Measurements from ENCODE around the gene TMEM79. TPM values are rescaled to one million over a fixed set of nuclear protein-coding genes. Genes with fewer than 3 reads are reported as not detected.

TMEM79 gene
- polyA plus RNA-seq, 1 donor (not counting 4 experiments of a cell fraction or from before 2014, with no cell fraction given): 14.2 TPM

DNA sequence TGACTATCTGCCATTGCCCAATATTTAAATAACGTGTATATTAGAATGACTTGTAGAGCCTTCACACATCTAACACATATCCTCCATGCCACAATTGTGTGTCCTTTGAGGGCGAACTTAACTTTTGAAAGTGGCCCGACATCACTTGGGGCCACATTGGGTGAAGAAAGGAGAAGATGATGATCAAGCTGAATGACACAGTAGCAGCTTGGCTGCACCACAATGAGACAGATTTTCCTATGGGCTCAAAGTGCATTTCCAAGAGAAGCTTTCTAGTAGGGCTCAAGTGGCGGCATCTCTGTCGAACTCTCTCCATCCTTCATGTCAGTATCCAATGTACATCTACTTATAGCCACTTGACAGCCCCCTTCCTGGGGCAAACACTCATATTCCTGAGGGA lies 45.9 kb upstream of the TMEM79 start:
- Histone ChIP-seq H4K20me1 (ENCODE audit: control insufficient read depth, extremely low read depth, insufficient read depth, low read length) (no peaks in the 10 kb centered on the region), H2AFZ (ENCODE audit: control insufficient read depth, low read length) (no peak overlapping the region), H3K9me1 (ENCODE audit: control insufficient read depth, extremely low read depth, insufficient read depth, low read length) (no peaks in the 10 kb centered on the region), H3K9ac (ENCODE audit: control insufficient read depth, extremely low read depth, insufficient read depth, low read length) (no peak overlapping the region), H3K79me2 (ENCODE audit: control insufficient read depth, insufficient read depth, low read length) (no peaks in the 10 kb centered on the region), H3K4me2 (ENCODE audit: control insufficient read depth, extremely low read depth, insufficient read depth, low read depth, low read length) (no peak overlapping the region), H3K27ac (ENCODE audit: control insufficient read depth, insufficient read depth, low read length) (no peak overlapping the region), H3K9me3 (ENCODE audit: control insufficient read depth, low read depth, low read length) (no peaks in the 10 kb centered on the region), H3K27me3 (ENCODE audit: control insufficient read depth, extremely low read depth, insufficient read depth, low read length) (no peaks in the 10 kb centered on the region), H3K36me3 (ENCODE audit: control insufficient read depth in 2 of 2, extremely low read depth in 1 of 2, insufficient read depth in 2 of 2, low read length in 2 of 2) (peaks cover 4 to 11% of the 10 kb centered on the region in 2 experiments), H3K4me3 (ENCODE audit: control insufficient read depth in 2 of 3, extremely low read depth in 1 of 3, insufficient read depth in 2 of 3, low read depth in 1 of 3, low read length in 3 of 3) (no peak overlapping the region), H3K4me1 (ENCODE audit: control insufficient read depth, extremely low read depth, insufficient read depth, low read length) (peaks cover 27% of the 10 kb centered on the region)
- dilution Hi-C loops (cut with MboI; ENCODE audit: extremely low pct_ligation_motif_present, low sequenced_read_pairs): no loop called here
- DNase-seq (ENCODE audit: low read depth, low spot score): no peak
- no peak for FAIRE-seq
- no peak for TF ChIP-seq EZH2 (IDR thresholded peaks at IDR 0.05; ENCODE audit: low read length)

DNA sequence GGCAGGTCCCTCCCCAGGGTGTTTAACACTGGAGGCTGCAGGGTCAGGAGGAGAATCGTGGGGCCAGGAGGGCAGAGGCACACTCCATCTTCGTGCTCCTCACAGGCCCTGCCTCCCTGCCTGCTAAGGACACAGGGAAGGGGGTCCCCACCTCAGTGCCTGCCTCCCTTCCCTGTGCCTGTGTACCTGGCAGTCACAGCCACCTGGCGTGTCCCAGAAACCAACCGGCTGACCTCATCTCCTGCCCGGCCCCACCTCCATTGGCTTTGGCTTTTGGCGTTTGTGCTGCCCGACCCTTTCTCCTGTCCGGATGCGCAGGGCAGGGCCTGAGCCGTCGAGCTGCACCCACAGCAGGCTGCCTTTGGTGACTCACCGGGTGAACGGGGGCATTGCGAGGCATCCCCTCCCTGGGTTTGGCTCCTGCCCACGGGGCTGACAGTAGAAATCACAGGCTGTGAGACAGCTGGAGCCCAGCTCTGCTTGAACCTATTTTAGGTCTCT lies 42.8 kb upstream of the TMEM79 start:
- dilution Hi-C loops (cut with MboI; ENCODE audit: extremely low pct_ligation_motif_present, low sequenced_read_pairs): no loop called here
- H4K20me1 ChIP-seq (ENCODE audit: control insufficient read depth, extremely low read depth, insufficient read depth, low read length): no peaks in the 10 kb centered on the region
- H3K27ac ChIP-seq (ENCODE audit: control insufficient read depth, insufficient read depth, low read length): no peak overlapping the region
- H3K9me3 ChIP-seq (ENCODE audit: control insufficient read depth, low read depth, low read length): no peaks in the 10 kb centered on the region
- peaks cover 4 to 5% of the 10 kb centered on the region in 2 experiments for H3K36me3 ChIP-seq (ENCODE audit: control insufficient read depth in 2 of 2, extremely low read depth in 1 of 2, insufficient read depth in 2 of 2, low read length in 2 of 2)
- H3K4me3 ChIP-seq (ENCODE audit: control insufficient read depth in 2 of 3, extremely low read depth in 1 of 3, insufficient read depth in 2 of 3, low read depth in 1 of 3, low read length in 3 of 3): no peak overlapping the region
- peak overlapping the region; percentile 44 for H3K9ac ChIP-seq (ENCODE audit: control insufficient read depth, extremely low read depth, insufficient read depth, low read length)
- no peak for TF ChIP-seq EZH2 (IDR thresholded peaks at IDR 0.05; ENCODE audit: low read length)
- TF ChIP-seq, protein P1, sequence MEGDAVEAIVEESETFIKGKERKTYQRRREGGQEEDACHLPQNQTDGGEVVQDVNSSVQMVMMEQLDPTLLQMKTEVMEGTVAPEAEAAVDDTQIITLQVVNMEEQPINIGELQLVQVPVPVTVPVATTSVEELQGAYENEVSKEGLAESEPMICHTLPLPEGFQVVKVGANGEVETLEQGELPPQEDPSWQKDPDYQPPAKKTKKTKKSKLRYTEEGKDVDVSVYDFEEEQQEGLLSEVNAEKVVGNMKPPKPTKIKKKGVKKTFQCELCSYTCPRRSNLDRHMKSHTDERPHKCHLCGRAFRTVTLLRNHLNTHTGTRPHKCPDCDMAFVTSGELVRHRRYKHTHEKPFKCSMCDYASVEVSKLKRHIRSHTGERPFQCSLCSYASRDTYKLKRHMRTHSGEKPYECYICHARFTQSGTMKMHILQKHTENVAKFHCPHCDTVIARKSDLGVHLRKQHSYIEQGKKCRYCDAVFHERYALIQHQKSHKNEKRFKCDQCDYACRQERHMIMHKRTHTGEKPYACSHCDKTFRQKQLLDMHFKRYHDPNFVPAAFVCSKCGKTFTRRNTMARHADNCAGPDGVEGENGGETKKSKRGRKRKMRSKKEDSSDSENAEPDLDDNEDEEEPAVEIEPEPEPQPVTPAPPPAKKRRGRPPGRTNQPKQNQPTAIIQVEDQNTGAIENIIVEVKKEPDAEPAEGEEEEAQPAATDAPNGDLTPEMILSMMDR (optimal IDR thresholded peaks at IDR 0.05 in 1 of 3, IDR thresholded peaks at IDR 0.05 in 1 of 3, conservative IDR thresholded peaks at IDR 0.05 in 1 of 3; ENCODE audit: extremely low read depth in 1 of 3, insufficient read depth in 2 of 3, low read length in 3 of 3): no peak
- H3K4me1 ChIP-seq (ENCODE audit: control insufficient read depth, extremely low read depth, insufficient read depth, low read length): peaks cover 24% of the 10 kb centered on the region
- peak; percentile 95 for FAIRE-seq
- DNase-seq (ENCODE audit: low read depth, low spot score): peak; percentile 40
- H3K27me3 ChIP-seq (ENCODE audit: control insufficient read depth, extremely low read depth, insufficient read depth, low read length): peaks cover 13% of the 10 kb centered on the region
- no peak overlapping the region for H2AFZ ChIP-seq (ENCODE audit: control insufficient read depth, low read length)
- H3K4me2 ChIP-seq (ENCODE audit: control insufficient read depth, extremely low read depth, insufficient read depth, low read depth, low read length): peak overlapping the region; percentile 55
- no peaks in the 10 kb centered on the region for H3K79me2 ChIP-seq (ENCODE audit: control insufficient read depth, insufficient read depth, low read length)
- no peaks in the 10 kb centered on the region for H3K9me1 ChIP-seq (ENCODE audit: control insufficient read depth, extremely low read depth, insufficient read depth, low read length)

- H2AFZ ChIP-seq (ENCODE audit: control insufficient read depth, low read length): no peak within 1 kb of the TSS
- peak within 1 kb of the TSS; percentile 44 for H3K9ac ChIP-seq (ENCODE audit: control insufficient read depth, extremely low read depth, insufficient read depth, low read length)
- H3K9me3 ChIP-seq (ENCODE audit: control insufficient read depth, low read depth, low read length): no peaks in the 10 kb centered on the region
- H3K9me1 ChIP-seq (ENCODE audit: control insufficient read depth, extremely low read depth, insufficient read depth, low read length): no peaks in the 10 kb centered on the region
- dilution Hi-C loops (cut with MboI; ENCODE audit: extremely low pct_ligation_motif_present, low sequenced_read_pairs): no loop called here
- peaks cover 27% of the 10 kb centered on the region for H3K4me1 ChIP-seq (ENCODE audit: control insufficient read depth, extremely low read depth, insufficient read depth, low read length)
- H3K36me3 ChIP-seq (ENCODE audit: control insufficient read depth in 2 of 2, extremely low read depth in 1 of 2, insufficient read depth in 2 of 2, low read length in 2 of 2): peaks cover 0 to 2% of the 10 kb centered on the region in 2 experiments
- no peaks in the 10 kb centered on the region for H4K20me1 ChIP-seq (ENCODE audit: control insufficient read depth, extremely low read depth, insufficient read depth, low read length)
- no peaks in the 10 kb centered on the region for H3K79me2 ChIP-seq (ENCODE audit: control insufficient read depth, insufficient read depth, low read length)
- peak within 1 kb of the TSS; percentile 55 for H3K4me2 ChIP-seq (ENCODE audit: control insufficient read depth, extremely low read depth, insufficient read depth, low read depth, low read length)
- TF ChIP-seq, protein P1 (optimal IDR thresholded peaks at IDR 0.05 in 1 of 3, IDR thresholded peaks at IDR 0.05 in 1 of 3, conservative IDR thresholded peaks at IDR 0.05 in 1 of 3; ENCODE audit: extremely low read depth in 1 of 3, insufficient read depth in 2 of 3, low read length in 3 of 3): no peak
- no peak for TF ChIP-seq EZH2 (IDR thresholded peaks at IDR 0.05; ENCODE audit: low read length)
- no peak within 1 kb of the TSS for H3K27ac ChIP-seq (ENCODE audit: control insufficient read depth, insufficient read depth, low read length)
- FAIRE-seq: no peak
- H3K4me3 ChIP-seq (ENCODE audit: control insufficient read depth in 2 of 3, extremely low read depth in 1 of 3, insufficient read depth in 2 of 3, low read depth in 1 of 3, low read length in 3 of 3): no peak within 1 kb of the TSS
- DNase-seq (ENCODE audit: low read depth, low spot score): no peak
- peaks cover 13% of the 10 kb centered on the region for H3K27me3 ChIP-seq (ENCODE audit: control insufficient read depth, extremely low read depth, insufficient read depth, low read length)
Measured at GRCh38 chr1:156241926-156242325, 42.2 kb upstream of the TMEM79 start, which contains the start of gene BGLAP. TSS of gene BGLAP (plus strand) at chr1:156242184. CDS start at chr1:156242232, 48 bp downstream.

Measured in keratinocyte (primary cell).